ENCODE results near the gene ENDOU.
A peak's percentile ranks its signal among the peaks of the same experiment; 100 is the strongest.

Gene ENDOU

DNA sequence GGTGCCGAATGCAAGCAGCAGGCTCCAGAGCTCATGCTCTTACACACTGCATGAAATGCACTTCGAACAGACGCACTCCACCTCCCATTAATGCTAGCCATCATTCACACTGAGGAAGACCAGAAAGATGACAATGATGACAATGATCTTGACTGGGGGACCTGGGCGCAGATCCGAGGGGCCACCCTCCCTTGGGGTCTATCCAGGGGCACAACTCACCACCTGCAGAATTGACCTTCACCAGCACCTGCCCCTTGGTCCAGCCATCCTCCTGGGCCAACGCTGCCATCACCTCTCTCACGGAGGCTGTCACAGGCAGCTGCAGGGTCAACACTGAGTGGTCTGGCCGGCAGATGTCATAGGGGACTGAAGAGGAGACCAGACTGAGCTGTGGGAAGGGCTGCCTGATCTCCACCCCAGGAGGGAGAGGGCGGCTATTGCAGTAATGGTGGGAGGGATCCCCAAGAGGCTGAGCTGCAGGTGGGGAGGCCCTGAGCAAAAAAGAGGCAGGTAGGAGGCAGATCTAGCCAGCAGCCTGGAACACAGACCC lies 18.1 kb upstream of the ENDOU start:
- H3K4me3 ChIP-seq (ENCODE audit: low read depth, low read length) = no peak overlapping the region
- TF ChIP-seq, protein P1, sequence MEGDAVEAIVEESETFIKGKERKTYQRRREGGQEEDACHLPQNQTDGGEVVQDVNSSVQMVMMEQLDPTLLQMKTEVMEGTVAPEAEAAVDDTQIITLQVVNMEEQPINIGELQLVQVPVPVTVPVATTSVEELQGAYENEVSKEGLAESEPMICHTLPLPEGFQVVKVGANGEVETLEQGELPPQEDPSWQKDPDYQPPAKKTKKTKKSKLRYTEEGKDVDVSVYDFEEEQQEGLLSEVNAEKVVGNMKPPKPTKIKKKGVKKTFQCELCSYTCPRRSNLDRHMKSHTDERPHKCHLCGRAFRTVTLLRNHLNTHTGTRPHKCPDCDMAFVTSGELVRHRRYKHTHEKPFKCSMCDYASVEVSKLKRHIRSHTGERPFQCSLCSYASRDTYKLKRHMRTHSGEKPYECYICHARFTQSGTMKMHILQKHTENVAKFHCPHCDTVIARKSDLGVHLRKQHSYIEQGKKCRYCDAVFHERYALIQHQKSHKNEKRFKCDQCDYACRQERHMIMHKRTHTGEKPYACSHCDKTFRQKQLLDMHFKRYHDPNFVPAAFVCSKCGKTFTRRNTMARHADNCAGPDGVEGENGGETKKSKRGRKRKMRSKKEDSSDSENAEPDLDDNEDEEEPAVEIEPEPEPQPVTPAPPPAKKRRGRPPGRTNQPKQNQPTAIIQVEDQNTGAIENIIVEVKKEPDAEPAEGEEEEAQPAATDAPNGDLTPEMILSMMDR (IDR thresholded peaks at IDR 0.05; ENCODE audit: insufficient read depth, low read depth, low read length, missing control alignments) = no peak
- DNase-seq (ENCODE audit: low read depth) = no peak

DNA sequence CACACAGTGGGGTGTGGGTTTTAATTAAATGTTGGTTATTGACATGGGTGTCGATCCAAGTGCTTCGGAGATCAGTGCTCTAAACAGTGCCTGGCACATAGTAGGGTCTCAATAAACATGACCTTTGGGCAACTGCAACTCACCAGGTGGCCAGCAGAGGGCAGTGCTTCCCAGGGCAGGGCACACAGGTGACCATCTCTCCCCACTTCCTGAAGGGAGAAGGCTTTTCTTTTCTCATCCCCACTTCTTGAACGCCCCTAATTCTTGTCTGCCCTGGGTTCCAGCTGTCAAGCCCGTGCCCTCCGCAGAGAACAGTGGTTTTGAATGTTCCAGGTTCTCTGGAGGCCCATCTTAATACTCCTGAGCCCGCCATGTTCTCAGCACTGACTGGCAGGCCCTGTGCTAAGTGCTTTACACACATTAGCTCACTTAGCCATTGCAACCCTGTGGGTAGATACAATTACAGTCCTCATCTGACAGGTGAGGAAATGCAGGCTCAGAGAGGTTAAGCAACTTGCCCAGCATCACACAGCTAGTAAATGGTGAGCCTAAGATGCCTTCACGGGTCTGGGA lies 17.0 kb upstream of the ENDOU start:
- H3K4me3 ChIP-seq (ENCODE audit: low read depth, low read length) = no peak overlapping the region
- TF ChIP-seq, protein P1 (IDR thresholded peaks at IDR 0.05; ENCODE audit: insufficient read depth, low read depth, low read length, missing control alignments) = peak; percentile 98
- peak; percentile 71 for DNase-seq (ENCODE audit: low read depth)

DNA sequence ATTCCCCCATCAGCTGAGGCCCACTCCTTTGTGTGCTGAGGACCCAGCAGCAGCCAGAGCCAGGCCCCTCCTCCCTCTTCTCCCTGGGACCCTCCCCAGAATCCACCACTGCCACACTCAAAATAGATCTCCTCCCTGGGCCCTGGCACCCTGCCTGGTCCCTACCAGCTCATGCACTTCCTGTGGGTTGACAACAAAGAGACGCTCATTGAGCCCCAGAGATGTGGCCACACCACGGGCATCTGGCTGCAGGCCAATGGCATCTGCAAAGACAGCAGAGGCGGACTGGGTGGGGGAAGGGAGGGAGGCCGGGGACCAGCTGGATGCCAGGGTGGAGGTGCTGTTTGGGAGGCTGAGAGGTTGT lies 16.0 kb upstream of the ENDOU start:
- no peak overlapping the region for H3K4me3 ChIP-seq (ENCODE audit: low read depth, low read length)
- TF ChIP-seq, protein P1 (IDR thresholded peaks at IDR 0.05; ENCODE audit: insufficient read depth, low read depth, low read length, missing control alignments) = no peak
- DNase-seq (ENCODE audit: low read depth) = peak; percentile 75

DNA sequence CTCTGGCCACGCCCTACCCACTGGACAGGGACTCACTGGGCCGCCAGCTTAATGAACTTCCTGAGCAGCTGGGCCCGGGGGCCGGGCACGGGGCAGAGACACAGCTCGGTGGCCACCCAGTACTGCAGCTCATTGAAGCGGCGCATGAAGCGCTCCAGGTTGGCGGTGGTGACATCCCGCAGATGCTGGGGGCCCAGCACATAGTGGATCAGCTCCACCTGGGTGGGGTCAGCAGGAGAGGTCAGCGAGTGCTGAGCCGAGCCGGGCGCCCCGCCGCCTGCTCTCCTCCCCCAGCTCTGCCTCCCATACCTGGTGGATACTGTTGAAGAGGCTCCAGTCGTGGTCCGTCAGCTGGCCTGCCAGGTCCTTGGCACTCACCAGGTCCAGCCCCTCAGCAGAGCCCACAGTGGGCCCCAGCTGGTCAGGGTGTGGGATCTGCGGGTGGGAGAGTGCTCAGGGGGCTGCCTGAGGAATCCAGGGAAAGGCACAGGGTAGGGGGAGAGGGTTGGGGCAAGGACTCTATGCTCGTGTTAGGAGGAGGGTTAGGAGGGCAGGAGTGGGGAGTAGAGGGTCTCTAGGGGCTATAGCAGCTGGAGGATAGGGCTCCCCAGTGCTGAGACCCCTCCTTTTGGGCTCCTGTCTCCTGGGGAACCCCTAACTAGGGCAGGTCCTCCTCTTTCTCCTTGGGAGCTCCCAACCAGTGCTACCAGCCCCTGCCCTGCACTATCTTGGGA lies 15.5 kb upstream of the ENDOU start:
- DNase-seq (ENCODE audit: low read depth) = peak; percentile 50
- TF ChIP-seq, protein P1 (IDR thresholded peaks at IDR 0.05; ENCODE audit: insufficient read depth, low read depth, low read length, missing control alignments) = no peak
- H3K4me3 ChIP-seq (ENCODE audit: low read depth, low read length) = peak overlapping the region; percentile 24

DNA sequence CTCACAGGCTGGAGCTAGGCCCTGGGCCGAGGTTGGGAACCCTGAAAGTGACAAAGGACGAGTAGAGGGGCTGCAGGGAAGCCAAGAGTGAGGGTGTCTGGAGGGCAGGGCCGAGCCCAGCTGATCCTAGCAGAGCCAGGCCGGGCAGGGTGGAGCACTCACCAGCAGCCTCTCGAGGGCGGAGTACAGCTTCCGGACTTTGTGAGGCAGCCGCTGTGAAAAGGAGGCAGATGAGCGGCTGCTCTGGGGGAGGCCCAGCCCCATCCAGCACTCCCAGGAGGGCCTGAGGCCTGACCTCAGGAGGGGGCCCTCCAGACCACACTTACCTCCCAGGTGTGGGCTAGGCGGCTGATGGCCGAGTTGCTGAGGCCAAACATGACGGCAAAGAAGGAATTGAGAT lies 14.7 kb upstream of the ENDOU start:
- TF ChIP-seq, protein P1 (IDR thresholded peaks at IDR 0.05; ENCODE audit: insufficient read depth, low read depth, low read length, missing control alignments) = no peak
- H3K4me3 ChIP-seq (ENCODE audit: low read depth, low read length) = peak overlapping the region; percentile 24
- peak; percentile 74 for DNase-seq (ENCODE audit: low read depth)

DNA sequence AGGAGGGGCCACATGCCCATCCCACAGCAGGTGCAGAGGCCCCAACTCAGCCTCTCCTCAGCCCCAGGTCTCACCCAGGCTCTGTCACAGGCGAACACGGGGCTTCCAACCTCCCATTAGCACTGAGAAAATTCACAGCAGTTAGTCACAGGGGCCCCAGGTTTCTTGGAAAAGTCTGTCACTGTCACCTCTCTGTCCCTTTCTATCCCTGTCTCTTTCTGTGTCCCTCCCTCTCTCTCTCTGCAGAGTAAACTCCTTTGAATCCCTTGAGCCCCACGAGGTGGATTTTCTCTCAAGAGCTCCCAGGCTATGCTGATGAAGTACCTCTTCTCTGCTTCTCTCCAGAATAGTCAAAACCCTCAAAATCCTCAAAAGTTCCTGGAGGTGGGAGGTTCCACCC lies 14.0 kb upstream of the ENDOU start:
- DNase-seq (ENCODE audit: low read depth) = no peak
- TF ChIP-seq, protein P1 (IDR thresholded peaks at IDR 0.05; ENCODE audit: insufficient read depth, low read depth, low read length, missing control alignments) = no peak
- H3K4me3 ChIP-seq (ENCODE audit: low read depth, low read length) = no peak overlapping the region
